GM06990 (cell line): ENCODE measurements around the gene SMLR1.

ENCODE experiments used
- DNase-seq: peaks from one replicate; pipeline ENCODE4 v3.0.0-alpha.2; 2011; ENCODE audit not compliant: insufficient read length; ENCODE audit errors: extremely low read depth
- H3K27me3 ChIP-seq: replicated peaks from 2 replicates; pipeline ENCODE4 v1.6.0; 2011; ENCODE audit warnings: low read length; ENCODE audit not compliant: control insufficient read depth, insufficient read depth
- H3K36me3 ChIP-seq: 2 replicates; pipeline ENCODE4 v1.5.1; 2011; ENCODE audit warnings: low read length; ENCODE audit not compliant: control insufficient read depth, insufficient read depth
- H3K4me3 ChIP-seq: replicated peaks from 2 replicates; pipeline ENCODE4 v1.5.1; 2011; ENCODE audit warnings: low read depth, mild to moderate bottlenecking, control low read depth, low read length
- TF ChIP-seq, protein P1 (sequence below): IDR thresholded peaks from 2 replicates; pipeline ENCODE4 v1.5.1; 2011; ENCODE audit warnings: low read length, control low read depth, mild to moderate bottlenecking, inconsistent platforms; ENCODE audit not compliant: insufficient read depth, poor library complexity, severe bottlenecking

SMLR1 gene

DNA sequence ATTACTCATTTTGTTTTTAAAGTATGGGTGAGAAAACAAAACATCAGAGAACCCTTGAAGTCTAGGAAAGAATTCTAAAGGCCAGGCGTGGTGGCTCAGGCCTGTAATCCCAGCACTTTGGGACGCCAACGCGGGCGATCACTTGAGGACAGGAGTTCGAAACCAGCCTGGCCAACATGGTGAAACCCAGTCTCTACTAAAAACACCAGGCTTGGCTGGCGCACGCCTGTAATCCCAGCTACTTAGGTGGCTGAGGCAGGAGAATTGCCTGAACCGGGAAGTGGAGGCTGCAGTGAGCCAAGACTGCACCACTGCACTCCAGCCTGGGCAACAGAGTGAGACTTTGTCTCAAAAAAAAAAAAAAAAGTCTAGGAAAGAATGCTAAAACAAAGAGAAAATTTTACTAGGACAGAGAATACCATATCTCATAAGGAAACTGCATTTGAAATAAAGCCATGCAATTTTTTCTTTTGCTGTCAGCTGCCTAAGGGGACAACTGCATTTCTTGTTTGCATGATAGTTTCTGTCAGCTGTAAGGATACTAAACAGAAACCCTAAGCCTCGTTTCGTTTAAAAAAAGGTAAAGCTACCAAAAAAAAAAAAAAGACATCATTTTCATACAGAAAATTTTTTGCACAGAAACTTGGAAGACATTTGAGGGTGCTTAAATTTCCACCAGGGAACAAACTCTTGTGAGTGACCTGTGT is 32.1 kb downstream of the SMLR1 start:
- DNase-seq = no peak
- Histone ChIP-seq H3K4me3 (no peak overlapping the region), H3K27me3 (no peaks in the 10 kb centered on the region), H3K36me3 (no peaks in the 10 kb centered on the region)
- TF ChIP-seq, protein P1, sequence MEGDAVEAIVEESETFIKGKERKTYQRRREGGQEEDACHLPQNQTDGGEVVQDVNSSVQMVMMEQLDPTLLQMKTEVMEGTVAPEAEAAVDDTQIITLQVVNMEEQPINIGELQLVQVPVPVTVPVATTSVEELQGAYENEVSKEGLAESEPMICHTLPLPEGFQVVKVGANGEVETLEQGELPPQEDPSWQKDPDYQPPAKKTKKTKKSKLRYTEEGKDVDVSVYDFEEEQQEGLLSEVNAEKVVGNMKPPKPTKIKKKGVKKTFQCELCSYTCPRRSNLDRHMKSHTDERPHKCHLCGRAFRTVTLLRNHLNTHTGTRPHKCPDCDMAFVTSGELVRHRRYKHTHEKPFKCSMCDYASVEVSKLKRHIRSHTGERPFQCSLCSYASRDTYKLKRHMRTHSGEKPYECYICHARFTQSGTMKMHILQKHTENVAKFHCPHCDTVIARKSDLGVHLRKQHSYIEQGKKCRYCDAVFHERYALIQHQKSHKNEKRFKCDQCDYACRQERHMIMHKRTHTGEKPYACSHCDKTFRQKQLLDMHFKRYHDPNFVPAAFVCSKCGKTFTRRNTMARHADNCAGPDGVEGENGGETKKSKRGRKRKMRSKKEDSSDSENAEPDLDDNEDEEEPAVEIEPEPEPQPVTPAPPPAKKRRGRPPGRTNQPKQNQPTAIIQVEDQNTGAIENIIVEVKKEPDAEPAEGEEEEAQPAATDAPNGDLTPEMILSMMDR = no peak

GRCh38 chr6:130862370-130862769 is 35.2 kb downstream of the SMLR1 start:
- no peaks in the 10 kb centered on the region for H3K27me3 ChIP-seq
- H3K36me3 ChIP-seq = no peaks in the 10 kb centered on the region
- TF ChIP-seq, protein P1 = no peak
- no peak overlapping the region for H3K4me3 ChIP-seq
- DNase-seq = no peak

DNA sequence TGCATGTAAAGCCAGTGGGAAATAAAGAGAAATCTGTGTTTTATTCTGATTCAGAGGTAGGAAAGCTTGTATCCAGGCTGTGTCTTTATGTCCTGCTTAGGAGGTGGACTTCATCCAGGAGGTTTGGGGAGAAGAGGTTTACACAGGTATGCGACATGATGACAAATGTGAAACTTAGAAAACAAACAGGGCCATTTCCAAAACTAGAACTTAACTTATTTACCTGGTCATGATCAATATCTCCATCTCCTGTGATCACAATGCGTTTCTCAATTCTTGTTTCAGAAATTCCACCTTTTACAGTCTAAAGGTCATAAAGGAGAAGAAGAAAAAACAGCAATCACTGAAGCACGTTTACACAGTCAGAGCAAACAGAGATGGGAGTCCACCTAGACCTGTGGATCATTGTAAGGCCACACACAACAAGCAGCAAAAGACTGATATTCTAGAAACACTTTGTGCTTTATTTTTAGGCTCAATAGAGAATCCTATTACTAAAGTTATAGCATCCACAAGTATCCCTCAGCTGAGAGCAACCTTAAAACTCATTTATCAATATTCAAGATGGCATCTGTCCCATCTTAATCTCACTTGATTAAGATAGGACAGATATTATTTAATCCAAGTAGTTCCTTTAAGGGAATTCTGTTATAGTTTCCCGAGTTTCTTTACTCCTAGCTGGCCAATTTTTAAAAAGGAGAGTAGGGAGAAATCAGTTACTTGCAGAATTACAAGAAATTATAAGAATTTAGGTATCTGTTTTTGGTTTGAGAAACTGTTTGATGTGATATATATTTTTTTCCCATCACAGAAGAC is 36.4 kb downstream of the SMLR1 start:
- Histone ChIP-seq H3K27me3 (no peaks in the 10 kb centered on the region), H3K36me3 (no peaks in the 10 kb centered on the region), H3K4me3 (no peak overlapping the region)
- TF ChIP-seq, protein P1 = no peak
- DNase-seq = no peak

DNA sequence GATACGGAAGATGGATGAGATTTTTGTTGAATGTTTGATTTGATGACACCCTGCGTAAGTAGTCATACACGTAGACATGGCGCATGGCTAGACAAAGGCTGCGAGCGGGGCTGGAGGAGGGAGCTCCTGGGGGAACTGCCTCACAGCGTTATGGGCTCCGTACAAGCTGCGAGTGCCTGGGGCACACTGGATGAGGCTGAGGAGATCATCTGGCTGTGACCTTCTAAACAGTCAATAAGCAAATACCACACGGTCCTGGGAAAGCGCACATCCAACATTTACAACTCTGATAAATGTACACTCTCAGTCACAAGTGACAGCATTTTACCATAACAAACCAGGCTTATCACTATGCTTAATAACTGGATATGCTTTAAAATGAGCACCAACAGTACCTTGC is 37.1 kb downstream of the SMLR1 start:
- TF ChIP-seq, protein P1 = no peak
- Histone ChIP-seq H3K4me3 (no peak overlapping the region), H3K27me3 (no peaks in the 10 kb centered on the region), H3K36me3 (no peaks in the 10 kb centered on the region)
- DNase-seq = no peak

GRCh38 chr6:130865793-130866192 is 38.6 kb downstream of the SMLR1 start:
- TF ChIP-seq, protein P1 = no peak
- no peak for DNase-seq
- Histone ChIP-seq H3K27me3 (no peaks in the 10 kb centered on the region), H3K4me3 (no peak overlapping the region), H3K36me3 (peaks cover 2% of the 10 kb centered on the region; the same call in 1 of the 2 replicates)
